Stomach (tissue), 4 donors: ENCODE data around the gene ZNF716.

Source experiments
- EP300 ChIP-seq: sonication (generic); formaldehyde crosslinking; IDR thresholded peaks from one replicate; pipeline ENCODE4 v1.6.1; 2017; ENCODE audit warnings: antibody characterized with exemption
- POLR2A ChIP-seq, 4 donors: fragments of 450-650 bp; IDR thresholded peaks; one replicate each; pipeline ENCODE4 v1.6.1; 2016; ENCODE audit warnings: antibody characterized with exemption in 4 of 4, control low read depth in 2 of 4, mild to moderate bottlenecking in 1 of 4, moderate library complexity in 1 of 4
- POLR2AphosphoS5 ChIP-seq, 3 donors: sonication (generic); formaldehyde crosslinking; IDR thresholded peaks; one replicate each; pipeline ENCODE4 v1.6.1; 2016; ENCODE audit warnings: antibody characterized with exemption in 3 of 3
- TF ChIP-seq, protein P1 (sequence below), 7 experiments: fragments of 450-650 bp in 4 of 7; fragments of 200-600 bp in 3 of 7; sonication (generic) in 3 of 7; IDR thresholded peaks; one replicate each; pipeline ENCODE4 v1.5.1; 2016 to 2019; ENCODE audit warnings: antibody characterized with exemption in 7 of 7, control low read depth in 2 of 7, mild to moderate bottlenecking in 1 of 7

DNA sequence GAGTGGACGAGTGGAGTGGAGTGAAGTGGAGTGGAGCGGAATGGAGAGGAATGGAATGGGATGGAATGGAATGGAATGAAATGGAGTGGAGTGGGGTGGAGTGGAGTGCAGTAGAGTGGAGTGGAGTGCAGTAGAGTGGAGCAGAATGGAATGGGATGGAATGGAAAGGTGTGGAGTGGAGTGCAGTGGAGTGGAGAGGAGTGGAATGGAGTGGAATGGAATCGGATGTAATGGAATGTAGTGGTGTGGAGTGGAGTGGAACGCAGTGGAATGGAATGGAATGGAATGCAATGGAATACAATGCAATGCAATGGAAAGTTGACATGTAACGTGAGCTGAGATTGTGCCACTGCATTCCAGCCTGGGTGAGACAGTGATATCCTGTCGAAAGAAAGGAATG is 46.4 kb downstream of the ZNF716 start:
- TF ChIP-seq, protein P1, sequence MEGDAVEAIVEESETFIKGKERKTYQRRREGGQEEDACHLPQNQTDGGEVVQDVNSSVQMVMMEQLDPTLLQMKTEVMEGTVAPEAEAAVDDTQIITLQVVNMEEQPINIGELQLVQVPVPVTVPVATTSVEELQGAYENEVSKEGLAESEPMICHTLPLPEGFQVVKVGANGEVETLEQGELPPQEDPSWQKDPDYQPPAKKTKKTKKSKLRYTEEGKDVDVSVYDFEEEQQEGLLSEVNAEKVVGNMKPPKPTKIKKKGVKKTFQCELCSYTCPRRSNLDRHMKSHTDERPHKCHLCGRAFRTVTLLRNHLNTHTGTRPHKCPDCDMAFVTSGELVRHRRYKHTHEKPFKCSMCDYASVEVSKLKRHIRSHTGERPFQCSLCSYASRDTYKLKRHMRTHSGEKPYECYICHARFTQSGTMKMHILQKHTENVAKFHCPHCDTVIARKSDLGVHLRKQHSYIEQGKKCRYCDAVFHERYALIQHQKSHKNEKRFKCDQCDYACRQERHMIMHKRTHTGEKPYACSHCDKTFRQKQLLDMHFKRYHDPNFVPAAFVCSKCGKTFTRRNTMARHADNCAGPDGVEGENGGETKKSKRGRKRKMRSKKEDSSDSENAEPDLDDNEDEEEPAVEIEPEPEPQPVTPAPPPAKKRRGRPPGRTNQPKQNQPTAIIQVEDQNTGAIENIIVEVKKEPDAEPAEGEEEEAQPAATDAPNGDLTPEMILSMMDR (IDR thresholded peaks at IDR 0.05) = no peak
- TF ChIP-seq EP300 (no peak), POLR2A (IDR thresholded peaks at IDR 0.05) (no peak), POLR2AphosphoS5 (IDR thresholded peaks at IDR 0.05) (no peak)
